ENCODE data around the gene ZNF493.
A peak's percentile ranks its signal among the peaks of the same experiment; 100 is the strongest.

Gene ZNF493

DNA sequence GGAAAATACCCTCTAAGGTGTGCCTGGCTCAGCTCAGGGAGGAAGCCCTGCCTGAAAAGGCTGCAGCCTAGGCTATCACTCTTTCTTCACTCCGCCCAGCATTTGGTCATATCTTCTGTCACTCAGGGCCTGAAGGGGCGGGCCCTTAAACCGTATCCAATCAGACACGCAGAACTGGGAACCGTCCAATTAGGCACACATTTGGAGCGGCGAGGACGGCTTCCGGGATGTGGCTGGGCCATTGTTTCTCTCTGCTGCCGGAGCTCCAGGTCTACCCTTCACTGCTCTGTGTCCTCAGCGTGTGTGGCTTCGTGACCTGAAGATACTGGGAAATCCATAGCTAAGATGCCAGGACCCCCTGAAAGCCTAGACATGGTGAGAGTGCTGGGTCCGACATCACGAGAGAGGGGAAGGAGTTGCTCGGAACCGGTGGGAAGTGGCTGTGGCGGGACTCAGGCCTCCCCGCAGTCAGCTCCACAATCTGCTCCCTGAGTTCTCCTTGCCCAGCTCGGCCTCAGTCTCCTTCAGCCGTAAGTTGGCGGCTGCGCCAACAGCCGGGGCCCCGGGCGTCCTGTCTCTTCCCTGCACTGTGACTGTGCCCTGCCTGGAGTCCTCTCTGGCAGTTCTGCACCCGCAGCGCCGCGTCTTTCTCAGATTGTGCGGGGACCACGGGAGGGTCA lies at the start of gene ZNF493:
Gene ZNF493 (plus strand): TSS at position 241 of the 680 bp plus-strand sequence. CDS start 105 bp downstream, at position 346.
- no peak for TF ChIP-seq CTCF (IDR thresholded peaks at IDR 0.05; ENCODE audit: insufficient read depth, low read depth, low read length, missing control alignments)
- DNase-seq (ENCODE audit: low read depth), result peak; percentile 96
- H3K4me3 ChIP-seq (ENCODE audit: low read length), result peak within 1 kb of the TSS; percentile 95

- no peak for DNase-seq (ENCODE audit: low read depth)
- no peak for TF ChIP-seq CTCF (IDR thresholded peaks at IDR 0.05; ENCODE audit: insufficient read depth, low read depth, low read length, missing control alignments)
- H3K4me3 ChIP-seq (ENCODE audit: low read length), result no peak overlapping the region
Observed at GRCh38 chr19:21352830-21353229, 44.1 kb upstream of the ZNF493 start.

- peak within 1 kb of the TSS; percentile 87 for H3K4me3 ChIP-seq (ENCODE audit: low read length)
- peak; percentile 96 for DNase-seq (ENCODE audit: low read depth)
- TF ChIP-seq CTCF (IDR thresholded peaks at IDR 0.05; ENCODE audit: insufficient read depth, low read depth, low read length, missing control alignments), result no peak
Observed at GRCh38 chr19:21358768-21359451, 38.0 kb upstream of the ZNF493 start, which contains the start of gene ZNF738. TSS of gene ZNF738 (plus strand) at chr19:21359000. CDS start at chr19:21359141, 141 bp downstream.

DNA sequence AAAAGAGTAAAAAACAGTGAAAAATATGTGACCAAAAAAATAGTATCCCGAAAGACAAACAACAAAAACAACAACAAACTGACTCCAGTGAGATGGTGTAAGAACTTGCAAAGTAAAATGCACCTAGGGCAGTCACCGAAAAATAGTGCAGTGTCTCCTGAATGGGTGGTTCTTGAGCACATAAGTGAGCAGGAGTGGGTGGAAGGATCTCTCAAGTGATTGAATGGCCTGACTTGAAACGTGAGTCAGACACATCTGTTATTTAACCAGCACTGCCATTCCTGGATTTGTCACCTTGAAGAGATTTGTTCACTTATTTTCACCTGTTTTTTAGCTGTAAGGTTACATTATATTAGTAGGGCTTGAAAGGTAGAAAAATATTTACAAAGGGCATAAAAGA lies 34.6 kb upstream of the ZNF493 start:
- no peak overlapping the region for H3K4me3 ChIP-seq (ENCODE audit: low read length)
- peak; percentile 1 for DNase-seq (ENCODE audit: low read depth)
- TF ChIP-seq CTCF (IDR thresholded peaks at IDR 0.05; ENCODE audit: insufficient read depth, low read depth, low read length, missing control alignments), result no peak

- H3K4me3 ChIP-seq (ENCODE audit: low read length), result no peak overlapping the region
- no peak for TF ChIP-seq CTCF (IDR thresholded peaks at IDR 0.05; ENCODE audit: insufficient read depth, low read depth, low read length, missing control alignments)
- no peak for DNase-seq (ENCODE audit: low read depth)
Observed at GRCh38 chr19:21383980-21384582, 12.9 kb upstream of the ZNF493 start.

DNA sequence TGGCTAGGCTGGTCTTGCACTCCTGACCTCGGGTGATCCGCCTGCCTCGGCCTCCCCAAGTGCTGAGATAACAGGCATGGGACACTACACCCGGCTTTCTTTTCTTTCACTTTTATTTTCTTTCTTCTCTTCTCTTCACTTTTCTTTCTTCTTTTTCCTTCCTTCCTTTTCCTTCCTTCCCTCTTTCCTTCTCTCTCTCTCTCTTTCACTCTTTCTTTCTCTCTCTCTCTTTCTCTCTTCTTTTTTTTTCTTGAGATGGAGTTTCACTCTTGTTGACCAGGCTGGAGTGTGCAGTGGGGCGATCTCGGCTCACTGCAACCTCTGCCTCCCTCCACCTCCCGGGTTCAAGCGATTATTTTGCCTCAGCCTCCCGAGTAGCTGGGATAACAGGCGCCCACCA lies 812 bp upstream of the ZNF493 start:
- no peak overlapping the region for H3K4me3 ChIP-seq (ENCODE audit: low read length)
- no peak for DNase-seq (ENCODE audit: low read depth)
- no peak for TF ChIP-seq CTCF (IDR thresholded peaks at IDR 0.05; ENCODE audit: insufficient read depth, low read depth, low read length, missing control alignments)
